BLaER1 (cell line): ENCODE results near the gene ITGA5.
"Not testable (repeated sequence)": the region's sequence is repeated elsewhere in the genome, so short reads cannot be mapped to it uniquely, and the experiment has no call there.

Experiments used
- H3K27ac ChIP-seq: shearing (Covaris generic); formaldehyde crosslinking; 2 replicates; pipeline ENCODE4 v1.8.1; 2022
- H3K27me3 ChIP-seq: shearing (Covaris generic); formaldehyde crosslinking; 2 replicates; pipeline ENCODE4 v1.8.1; 2022
- H3K36me3 ChIP-seq: shearing (Covaris generic); formaldehyde crosslinking; 2 replicates; pipeline ENCODE4 v1.8.1; 2022
- H3K4me1 ChIP-seq: shearing (Covaris generic); formaldehyde crosslinking; 2 replicates; pipeline ENCODE4 v1.8.1; 2022
- H3K4me2 ChIP-seq: shearing (Covaris generic); formaldehyde crosslinking; 2 replicates; pipeline ENCODE4 v1.8.1; 2022
- H3K4me3 ChIP-seq: shearing (Covaris generic); formaldehyde crosslinking; 2 replicates; pipeline ENCODE4 v1.8.1; 2022
- H3K9ac ChIP-seq: shearing (Covaris generic); formaldehyde crosslinking; 2 replicates; pipeline ENCODE4 v1.8.1; 2022
- H3K9me3 ChIP-seq: shearing (Covaris generic); formaldehyde crosslinking; 2 replicates; pipeline ENCODE4 v1.8.1; 2022
- H4K20me1 ChIP-seq: shearing (Covaris generic); formaldehyde crosslinking; 2 replicates; pipeline ENCODE4 v1.8.1; 2022
- Cebpa-rat ChIP-seq: shearing (Covaris generic); IDR thresholded peaks from 2 replicates; pipeline ENCODE4 v1.8.1; 2022

The ITGA5 gene

GRCh38 chr12:54357506-54358190 lies 61.4 kb downstream of the ITGA5 start:
- Histone ChIP-seq H3K9ac (peak overlapping the region; percentile 86), H3K4me2 (peak overlapping the region; percentile 94), H3K27me3 (no peaks in the 10 kb centered on the region), H3K4me3 (peak overlapping the region; percentile 76), H3K4me1 (peaks cover 41% of the 10 kb centered on the region), H4K20me1 (no peaks in the 10 kb centered on the region), H3K27ac (peak overlapping the region; percentile 85), H3K9me3 (no peaks in the 10 kb centered on the region), H3K36me3 (no peaks in the 10 kb centered on the region)
- TF ChIP-seq Cebpa-rat = no peak

- Histone ChIP-seq H3K9ac (0 out of 2 replicates have a peak overlapping the region, but pooled peaks have one; percentile 41), H4K20me1 (no peaks in the 10 kb centered on the region), H3K27me3 (no peaks in the 10 kb centered on the region), H3K27ac (0 out of 2 replicates have a peak overlapping the region, but pooled peaks have one; percentile 26), H3K9me3 (no peaks in the 10 kb centered on the region), H3K4me3 (no peak overlapping the region), H3K36me3 (0 out of 2 replicates have a peak, but pooled peaks cover under 1% of the 10 kb centered on the region), H3K4me1 (peaks cover 48% of the 10 kb centered on the region), H3K4me2 (peak overlapping the region; percentile 94)
- no peak for TF ChIP-seq Cebpa-rat
These were observed 62.1 kb downstream of the ITGA5 start for GRCh38 chr12:54356951-54357356.

GRCh38 chr12:54356228-54356627 lies 62.8 kb downstream of the ITGA5 start:
- Histone ChIP-seq H3K4me2 (peak overlapping the region; percentile 94; the same call in 1 of the 2 replicates), H3K9me3 (no peaks in the 10 kb centered on the region)

GRCh38 chr12:54355104-54355815 lies 63.8 kb downstream of the ITGA5 start:
- Histone ChIP-seq H3K4me1 (peaks cover 46% of the 10 kb centered on the region), H3K4me3 (no peak overlapping the region), H3K4me2 (no peak overlapping the region), H3K9me3 (no peaks in the 10 kb centered on the region), H3K36me3 (peaks cover 18% of the 10 kb centered on the region), H3K27ac (no peak overlapping the region), H3K27me3 (no peaks in the 10 kb centered on the region), H4K20me1 (no peaks in the 10 kb centered on the region), H3K9ac (no peak overlapping the region)
- no peak for TF ChIP-seq Cebpa-rat

More at GRCh38 chr12:54356228-54356627, 62.8 kb downstream of the ITGA5 start:
- Histone ChIP-seq H3K9ac (no peak overlapping the region), H3K27me3 (no peaks in the 10 kb centered on the region), H3K36me3 (peaks cover 8% of the 10 kb centered on the region), H3K27ac (0 out of 2 replicates have a peak overlapping the region, but pooled peaks have one; percentile 26), H3K4me3 (no peak overlapping the region), H3K4me1 (peaks cover 55% of the 10 kb centered on the region), H4K20me1 (no peaks in the 10 kb centered on the region)
- TF ChIP-seq Cebpa-rat = no peak

GRCh38 chr12:54354271-54354670 lies 64.8 kb downstream of the ITGA5 start:
- not testable (repeated sequence) for H3K27ac ChIP-seq, H3K9ac ChIP-seq, H3K27me3 ChIP-seq, H3K4me3 ChIP-seq, H3K4me2 ChIP-seq, H4K20me1 ChIP-seq, H3K9me3 ChIP-seq
- H3K36me3 ChIP-seq = peaks cover 28% of the 10 kb centered on the region
- peaks cover 38% of the 10 kb centered on the region for H3K4me1 ChIP-seq

- no peak for TF ChIP-seq Cebpa-rat
- Histone ChIP-seq H3K27me3 (no peaks in the 10 kb centered on the region), H3K4me2 (no peak overlapping the region), H3K36me3 (peaks cover 38% of the 10 kb centered on the region), H3K4me3 (no peak overlapping the region), H4K20me1 (no peaks in the 10 kb centered on the region), H3K27ac (no peak overlapping the region), H3K9ac (no peak overlapping the region), H3K9me3 (no peaks in the 10 kb centered on the region), H3K4me1 (peaks cover 34% of the 10 kb centered on the region)
These were observed 65.9 kb downstream of the ITGA5 start for GRCh38 chr12:54352891-54353874.

GRCh38 chr12:54352022-54352531 lies 67.0 kb downstream of the ITGA5 start:
- peaks cover 23% of the 10 kb centered on the region for H3K4me1 ChIP-seq
- TF ChIP-seq Cebpa-rat = no peak
- no peak overlapping the region; the same call in 1 of the 2 replicates for H3K9ac ChIP-seq
- H3K4me3 ChIP-seq = no peak overlapping the region
- H3K9me3 ChIP-seq = no peaks in the 10 kb centered on the region
- peak overlapping the region; percentile 57 for H3K4me2 ChIP-seq
- no peaks in the 10 kb centered on the region for H4K20me1 ChIP-seq
- H3K36me3 ChIP-seq = peaks cover 50% of the 10 kb centered on the region
- no peak overlapping the region for H3K27ac ChIP-seq
- no peaks in the 10 kb centered on the region for H3K27me3 ChIP-seq

- Histone ChIP-seq H3K9me3 (no peaks in the 10 kb centered on the region), H3K9ac (no peak overlapping the region), H3K27me3 (no peaks in the 10 kb centered on the region), H3K27ac (no peak overlapping the region), H3K4me2 (peak overlapping the region; percentile 57), H3K4me3 (no peak overlapping the region), H4K20me1 (no peaks in the 10 kb centered on the region), H3K36me3 (peaks cover 57% of the 10 kb centered on the region), H3K4me1 (peaks cover 16% of the 10 kb centered on the region)
- no peak for TF ChIP-seq Cebpa-rat
These were observed 67.7 kb downstream of the ITGA5 start for GRCh38 chr12:54351341-54351740.

- no peak for TF ChIP-seq Cebpa-rat
- Histone ChIP-seq H3K27ac (no peak overlapping the region), H4K20me1 (no peaks in the 10 kb centered on the region), H3K4me1 (peaks cover 16% of the 10 kb centered on the region), H3K36me3 (peaks cover 63% of the 10 kb centered on the region), H3K27me3 (no peaks in the 10 kb centered on the region), H3K9me3 (no peaks in the 10 kb centered on the region), H3K9ac (no peak overlapping the region), H3K4me2 (no peak overlapping the region), H3K4me3 (no peak overlapping the region)
These were observed 68.3 kb downstream of the ITGA5 start for GRCh38 chr12:54350743-54351142.
